HG02610 (cell line): Measurements from ENCODE around the gene SETBP1.

Experiments
- ATAC-seq: cut with Tn5 transposase; IDR thresholded peaks from one replicate; pipeline ENCODE4 v1.9.1; 2021; ENCODE audit warnings: mild to moderate bottlenecking, moderate library complexity; ENCODE audit not compliant: unreplicated experiment

The SETBP1 gene

GRCh38 chr18:44680273-44681075, at the start of gene SETBP1:
SETBP1 (plus strand) TSS chr18:44680888; CDS start chr18:44701347, 20,459 bp downstream.
- no peak for ATAC-seq

DNA sequence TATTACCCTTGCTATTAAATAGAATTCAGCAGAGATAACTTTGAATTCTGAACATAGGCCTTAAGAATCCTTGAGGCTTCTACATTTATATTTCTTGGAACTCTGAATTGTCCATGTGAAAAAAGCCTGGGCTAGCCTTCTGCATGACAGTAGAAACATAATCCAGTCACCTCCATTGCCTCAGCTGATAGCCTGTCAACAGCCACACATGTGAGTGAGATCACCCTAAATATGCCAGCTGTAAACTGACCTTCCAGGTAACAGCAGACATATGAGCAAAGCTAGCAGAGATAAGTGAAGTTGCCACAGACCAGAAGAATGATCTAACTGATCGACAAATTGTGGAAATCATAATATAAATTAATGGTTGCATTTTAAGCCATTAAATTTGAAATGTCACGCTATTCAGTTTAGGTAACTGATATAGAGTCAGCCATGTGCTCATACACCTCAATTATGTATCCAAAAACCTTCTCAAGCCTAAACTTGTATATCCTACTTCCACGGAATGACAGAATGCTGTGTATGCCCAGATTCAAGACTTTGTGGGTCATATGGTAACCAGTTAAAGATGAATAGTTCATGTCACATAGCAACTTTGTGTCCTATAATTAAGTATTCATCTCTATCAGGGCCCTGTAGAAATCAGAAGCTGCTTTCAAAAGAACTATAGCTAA, 48.1 kb upstream of the SETBP1 start:
- ATAC-seq: no peak

DNA sequence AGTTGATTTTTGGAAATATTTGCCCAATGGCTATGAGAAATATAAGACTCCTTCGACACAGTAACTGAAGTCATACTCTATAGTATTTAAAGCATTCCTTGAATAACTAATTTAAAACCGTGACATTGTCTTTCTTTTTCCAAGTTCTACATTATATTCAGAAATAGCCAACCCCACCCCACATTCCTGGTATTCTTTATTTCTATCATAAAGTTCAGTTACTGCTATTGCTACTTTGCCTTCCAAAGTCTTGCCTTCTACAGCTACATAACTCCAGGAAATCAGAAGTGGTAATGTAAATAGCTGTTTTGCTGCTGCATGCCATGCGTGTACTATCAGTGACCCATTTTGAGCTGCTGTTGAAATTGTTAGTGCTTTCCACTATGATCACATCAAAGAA, 45.1 kb upstream of the SETBP1 start:
- ATAC-seq: no peak

- peak; percentile 73 for ATAC-seq
Measured at GRCh38 chr18:44636241-44636640, 44.4 kb upstream of the SETBP1 start.

DNA sequence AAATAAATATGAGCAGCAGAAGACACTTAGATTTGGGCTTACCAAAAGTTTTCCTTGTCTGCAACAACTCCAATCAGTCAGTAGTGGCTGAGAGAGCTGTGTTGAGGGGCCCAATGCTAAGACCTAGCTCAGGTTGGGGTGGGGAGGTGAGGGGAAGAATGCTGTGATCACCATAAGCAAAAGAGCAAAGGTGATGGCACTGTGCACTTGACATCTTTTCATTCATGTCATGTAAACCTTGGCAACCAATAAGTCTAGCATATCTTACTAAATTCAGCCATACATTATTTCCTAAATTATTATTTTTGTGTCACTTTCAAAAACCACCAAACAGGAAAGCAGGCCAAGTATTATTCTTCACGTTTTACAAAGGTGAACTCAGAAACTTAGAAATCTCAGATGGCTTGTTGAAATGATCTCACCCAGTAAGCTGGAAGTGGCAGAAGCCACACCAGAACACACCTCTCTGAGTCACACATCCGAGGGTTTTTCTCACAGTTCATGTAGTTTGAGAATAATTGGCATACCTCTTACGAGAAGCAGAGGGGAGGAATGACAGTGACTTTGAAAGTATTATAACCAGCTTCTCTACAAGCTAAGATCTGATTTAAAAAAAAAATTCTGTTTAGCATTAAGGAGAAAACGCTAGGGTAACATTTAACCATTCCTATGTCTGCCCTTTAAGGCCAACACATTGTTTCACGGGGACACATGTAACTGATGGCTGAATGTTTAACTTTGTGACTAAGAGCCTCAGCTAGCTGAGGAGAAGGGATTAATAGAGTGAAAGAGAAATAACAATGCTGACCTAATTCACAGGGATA, 43.3 kb upstream of the SETBP1 start:
- ATAC-seq: peak; percentile 77

DNA sequence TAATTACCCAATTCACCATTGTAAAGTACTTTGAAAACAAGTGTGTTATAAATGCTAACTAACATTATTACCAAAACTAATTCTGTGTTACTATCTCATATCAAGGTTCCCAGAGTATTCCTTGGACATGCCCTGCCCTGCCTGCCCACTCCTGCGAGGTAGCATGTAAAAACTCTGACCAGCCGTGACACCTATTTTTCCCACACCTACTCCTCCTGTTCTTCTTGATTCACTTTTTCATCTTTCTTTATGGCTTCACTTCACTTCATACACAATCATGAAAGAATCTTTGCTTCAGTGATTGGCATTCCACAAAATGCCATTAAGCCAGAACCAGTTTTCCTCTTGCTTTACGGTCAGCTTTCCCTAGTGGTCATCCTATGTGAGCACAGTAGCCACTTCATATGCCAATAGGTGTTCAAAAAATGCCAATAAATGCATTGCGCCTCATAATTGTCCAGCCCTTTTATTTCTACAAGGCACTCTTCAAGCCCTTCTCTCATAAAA, 42.6 kb upstream of the SETBP1 start:
- ATAC-seq: no peak

GRCh38 chr18:44638811-44639210, 41.9 kb upstream of the SETBP1 start:
- ATAC-seq: no peak

DNA sequence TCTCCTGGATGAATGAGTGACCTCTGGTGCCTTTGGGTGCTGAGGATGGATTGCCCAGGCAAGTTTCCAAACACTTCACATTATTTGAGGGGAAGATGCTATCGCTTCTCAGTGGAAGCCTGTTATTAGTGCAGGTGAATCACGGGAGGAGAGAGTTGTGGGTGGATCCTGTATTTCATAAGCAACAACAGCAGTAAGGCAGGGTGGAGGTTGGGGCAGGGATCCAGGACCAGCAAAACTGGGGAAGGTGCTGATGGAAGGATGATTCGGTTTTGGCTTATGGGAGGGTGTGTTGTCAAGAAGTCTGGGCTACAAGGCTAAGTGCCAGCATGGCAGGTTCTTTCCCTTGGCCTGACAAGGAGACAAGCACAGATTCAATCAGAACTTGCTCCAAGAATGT, 37.7 kb upstream of the SETBP1 start:
- ATAC-seq: no peak

GRCh38 chr18:44651478-44651877, 29.2 kb upstream of the SETBP1 start:
- ATAC-seq: no peak

DNA sequence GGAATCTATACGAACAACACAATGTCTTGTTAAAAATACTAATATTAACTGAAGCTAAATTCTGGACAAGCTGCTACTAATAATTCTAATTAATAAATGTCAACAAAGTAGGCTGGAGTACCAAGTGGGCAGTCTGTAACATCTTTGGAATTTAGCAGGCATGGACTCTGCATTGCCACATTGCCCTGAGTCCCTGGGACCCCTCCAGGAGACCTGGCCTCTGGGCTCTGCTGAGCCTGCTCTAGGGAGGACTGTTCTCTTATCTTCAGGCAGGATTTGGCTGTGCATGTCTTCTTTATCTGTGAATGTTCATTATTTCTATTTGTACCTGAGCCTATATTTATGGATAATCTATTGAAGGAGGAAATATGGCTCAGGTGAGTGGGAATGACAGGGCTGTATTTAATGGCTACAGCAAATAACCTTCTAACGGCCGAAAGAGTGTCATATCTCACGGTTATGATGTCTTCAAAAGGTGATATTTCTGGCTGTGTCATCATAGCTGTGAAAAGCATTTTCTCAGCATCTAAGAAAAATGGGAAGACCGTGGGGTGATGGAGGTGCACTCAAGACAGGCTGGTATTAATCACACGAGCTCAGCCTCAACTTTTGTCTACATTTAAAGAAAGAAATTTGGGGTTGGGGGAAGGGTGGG, 28.6 kb upstream of the SETBP1 start:
- no peak for ATAC-seq

- no peak for ATAC-seq
Measured at GRCh38 chr18:44652722-44653121, 28.0 kb upstream of the SETBP1 start.

- ATAC-seq: no peak
Measured at GRCh38 chr18:44654573-44654972, 26.1 kb upstream of the SETBP1 start.

- ATAC-seq: no peak
Measured at GRCh38 chr18:44655435-44655834, 25.3 kb upstream of the SETBP1 start.

- ATAC-seq: no peak
Measured at GRCh38 chr18:44659771-44660170, 20.9 kb upstream of the SETBP1 start.

- ATAC-seq: no peak
Measured at GRCh38 chr18:44668270-44668975, 12.3 kb upstream of the SETBP1 start.

- ATAC-seq: no peak
Measured at GRCh38 chr18:44671914-44672313, 8.8 kb upstream of the SETBP1 start.

DNA sequence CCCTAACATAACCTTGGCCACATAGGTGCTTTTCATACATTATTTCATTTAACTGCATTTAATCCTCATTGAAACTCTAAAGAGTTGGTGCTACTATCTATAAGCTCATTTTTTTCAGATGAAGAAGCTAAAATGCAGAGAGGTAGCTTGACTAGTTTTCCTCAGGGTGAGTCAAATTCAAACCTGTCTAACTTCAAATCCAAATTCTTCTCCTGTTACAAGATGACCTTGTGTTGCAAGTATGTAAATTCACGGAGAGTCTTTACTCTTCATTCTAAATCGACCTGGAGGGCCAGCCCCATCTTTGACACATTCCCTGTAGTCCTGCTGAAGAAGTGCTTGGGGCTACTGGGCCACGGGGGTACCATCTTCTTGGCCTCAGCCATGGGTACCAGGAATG, 8.2 kb upstream of the SETBP1 start:
- no peak for ATAC-seq

DNA sequence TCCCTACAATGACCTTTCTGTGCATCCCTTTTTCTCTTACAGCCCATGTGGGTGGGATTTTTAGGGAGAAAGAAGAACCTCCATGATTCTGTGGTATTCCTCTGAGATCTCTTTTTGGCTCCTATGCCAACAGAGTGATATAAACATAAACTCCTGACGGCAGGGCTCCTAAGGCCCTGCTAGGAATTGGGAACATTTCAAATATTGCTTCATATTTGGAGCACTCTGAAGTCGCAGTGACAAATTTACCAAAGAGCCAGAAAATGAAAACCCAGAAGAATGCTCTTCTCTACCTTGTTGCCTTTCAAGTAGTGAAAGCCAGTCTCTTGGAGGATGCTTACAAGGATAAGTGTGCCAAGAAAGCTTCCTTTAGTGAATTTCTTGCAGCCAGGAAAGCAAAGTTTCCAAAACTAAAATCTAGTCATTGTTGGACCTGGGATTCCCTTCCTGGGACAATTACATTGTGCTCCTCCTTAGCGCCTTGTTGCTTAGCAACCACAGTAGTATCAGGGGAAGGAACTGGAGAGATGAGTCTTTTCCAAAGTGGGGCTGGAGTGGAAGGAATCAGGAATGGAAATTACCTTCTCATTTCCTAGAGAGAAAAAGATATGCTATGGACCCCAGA, 7.3 kb upstream of the SETBP1 start:
- no peak for ATAC-seq

DNA sequence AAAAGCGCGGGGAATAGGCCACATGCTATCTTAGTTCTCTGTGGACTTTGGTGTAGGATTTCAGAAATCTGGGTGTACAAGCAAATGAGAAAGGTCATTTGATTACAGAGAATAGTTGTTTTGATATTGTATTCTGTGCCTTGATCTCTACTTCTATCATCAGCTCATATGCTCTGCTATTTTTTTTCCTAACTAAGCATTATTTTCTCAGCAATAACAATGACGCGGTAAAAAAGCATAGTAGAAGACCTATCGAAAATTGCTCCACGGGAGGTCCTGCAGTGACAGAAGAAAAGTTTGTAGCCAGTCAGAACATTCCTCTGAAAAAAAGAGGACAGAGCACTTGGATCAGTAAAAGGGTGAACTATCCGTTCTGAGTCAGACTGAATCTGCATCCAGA, 2.8 kb upstream of the SETBP1 start:
- no peak for ATAC-seq

- ATAC-seq: no peak
Measured at GRCh38 chr18:44678725-44679055, 2.0 kb upstream of the SETBP1 start.
